NCI-H2081 (cell line): ENCODE measurements around the gene AHI1.
A peak's percentile ranks its signal among the peaks of the same experiment; 100 is the strongest.

Source experiments
- DNase-seq, 2 experiments: peaks; one replicate each; lab custom pipeline; 2025; lab: John Stamatoyannopoulos, UW

Gene AHI1

DNA sequence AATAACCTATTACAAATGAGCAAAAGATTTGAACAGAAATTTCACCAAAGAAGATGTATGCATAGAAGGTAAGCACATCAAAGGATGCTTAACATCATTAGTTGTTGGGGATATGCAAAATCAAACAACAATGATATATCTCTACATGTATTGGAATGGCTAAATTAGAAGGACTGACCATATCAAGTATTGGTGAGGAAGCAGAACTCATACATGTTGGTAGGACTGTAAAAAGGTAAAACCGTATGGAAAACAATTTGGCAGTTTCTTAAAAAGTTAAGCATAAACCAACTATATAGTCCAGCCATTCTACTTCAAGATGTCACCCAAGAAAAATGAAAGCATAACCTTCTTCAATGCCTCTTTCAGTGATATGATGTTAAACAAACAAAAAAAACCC lies 202.5 kb downstream of the AHI1 start:
- no peak for DNase-seq

DNA sequence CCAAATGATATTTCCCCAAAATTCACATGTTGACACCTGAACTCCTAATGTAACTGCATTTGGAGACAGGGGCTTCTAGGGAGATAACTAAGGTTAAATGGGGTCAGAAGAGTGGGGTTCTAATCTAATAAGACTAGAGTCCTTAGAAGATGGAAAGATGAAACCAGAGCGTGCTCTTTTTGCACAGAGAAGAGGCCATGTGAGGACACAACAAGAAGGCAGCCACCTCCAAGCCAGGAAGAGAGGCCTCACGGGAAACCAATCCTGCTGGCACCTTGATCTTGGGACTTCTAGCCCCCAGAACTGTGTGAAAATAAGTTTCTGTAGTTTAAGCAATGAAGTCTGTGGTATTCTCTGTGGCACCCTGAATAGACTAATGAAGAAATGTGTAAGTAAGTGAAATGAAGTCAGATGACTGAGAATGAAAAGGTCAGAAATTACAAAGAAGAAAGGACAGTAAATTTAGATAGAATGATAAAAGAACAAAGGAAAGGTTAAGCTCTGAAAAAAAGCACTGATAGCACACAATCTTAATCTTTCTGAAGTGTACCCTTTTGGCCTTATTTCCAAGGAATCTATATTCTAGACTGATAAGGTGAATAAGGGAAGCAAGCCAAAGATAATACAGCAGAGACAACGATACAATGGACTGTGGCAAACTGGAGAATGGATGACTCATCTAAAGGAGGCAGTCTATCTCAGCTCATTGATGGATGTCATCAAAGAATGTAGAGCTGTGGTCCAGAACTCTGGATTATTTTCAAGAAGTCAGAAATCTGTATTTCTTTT lies 206.1 kb downstream of the AHI1 start:
- no peak for DNase-seq

DNA sequence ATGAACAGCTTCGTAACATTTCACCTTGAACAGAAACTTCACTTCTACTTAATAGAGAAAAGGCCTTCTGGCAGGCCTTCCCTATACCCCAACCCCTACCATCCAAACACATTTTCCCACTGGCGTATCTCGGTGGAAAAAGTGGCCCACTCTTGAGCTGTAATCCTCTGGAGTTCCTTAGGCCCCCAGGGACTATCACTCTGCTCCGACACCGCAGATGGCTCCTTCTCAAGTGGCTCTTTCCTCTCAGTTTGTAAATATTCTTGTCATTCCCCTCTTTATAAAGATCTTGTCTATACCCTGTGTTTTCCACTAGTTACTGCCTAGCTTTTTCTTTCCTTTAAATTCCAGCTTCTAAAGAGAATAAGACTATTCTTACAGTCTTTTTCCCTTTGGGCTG lies 207.7 kb downstream of the AHI1 start:
- no peak for DNase-seq

DNA sequence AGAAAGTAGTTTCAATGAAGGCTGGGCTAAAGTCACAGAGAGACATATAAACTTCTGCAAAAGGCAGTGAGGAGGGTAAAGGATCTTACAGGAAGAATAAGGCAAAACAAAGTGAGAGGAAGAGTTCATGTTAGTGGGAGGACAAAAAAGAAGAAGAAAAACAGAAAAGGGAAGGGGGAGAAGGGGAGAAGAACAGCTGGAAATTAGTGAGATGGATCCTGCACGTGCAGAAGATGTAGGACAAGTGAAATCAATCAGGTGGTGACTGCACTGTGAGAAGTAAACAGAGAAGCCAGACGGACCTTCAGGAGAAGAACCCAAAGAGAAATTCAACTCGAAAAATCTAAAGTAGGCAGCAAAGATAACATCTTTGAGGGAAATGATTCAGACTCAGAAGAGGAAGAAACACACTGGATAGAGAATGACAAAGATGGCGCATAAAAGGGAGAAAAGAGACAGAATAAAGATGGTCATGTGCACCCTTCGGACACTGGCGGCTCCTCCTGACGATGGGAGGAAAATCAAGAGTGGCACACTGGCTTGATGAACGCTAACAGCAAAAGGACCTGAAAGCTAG lies 210.5 kb downstream of the AHI1 start:
- no peak for DNase-seq

DNA sequence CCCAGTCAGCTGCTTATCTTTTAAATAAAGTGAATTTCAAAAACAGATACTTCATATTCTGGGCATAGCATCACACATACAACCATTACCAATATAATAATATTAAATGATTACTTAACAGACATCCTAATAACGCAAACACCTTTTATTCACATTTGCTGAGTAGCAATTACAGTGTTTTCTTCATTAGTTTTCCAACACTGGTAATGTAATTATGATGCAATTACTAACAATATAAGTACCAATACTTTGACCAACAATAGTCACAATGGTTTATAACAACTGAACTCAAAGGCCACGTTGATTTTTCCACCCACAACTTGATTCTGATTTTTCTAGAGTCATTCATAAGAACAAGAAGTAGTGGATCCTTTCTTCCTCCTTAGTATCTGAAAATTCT lies 212.4 kb downstream of the AHI1 start:
- DNase-seq, result no peak

DNA sequence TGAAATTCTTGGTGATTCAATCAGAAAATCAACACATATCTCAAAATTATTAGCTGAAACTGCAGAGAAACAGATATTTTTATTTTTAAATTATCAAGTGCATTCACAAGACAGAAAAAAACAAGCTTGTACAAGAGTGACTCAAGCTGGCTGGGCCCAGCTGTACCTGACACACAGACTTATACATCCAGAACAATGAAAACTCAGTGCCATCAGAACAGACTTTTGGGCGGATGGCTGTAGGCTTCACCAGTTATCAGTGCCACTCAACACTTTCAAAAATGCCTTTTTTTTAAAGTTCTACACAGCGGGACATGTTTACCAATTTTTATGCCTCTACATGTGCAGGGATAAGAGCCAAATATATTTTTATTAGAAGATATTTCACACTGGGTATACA lies 213.6 kb downstream of the AHI1 start:
- no peak for DNase-seq

DNA sequence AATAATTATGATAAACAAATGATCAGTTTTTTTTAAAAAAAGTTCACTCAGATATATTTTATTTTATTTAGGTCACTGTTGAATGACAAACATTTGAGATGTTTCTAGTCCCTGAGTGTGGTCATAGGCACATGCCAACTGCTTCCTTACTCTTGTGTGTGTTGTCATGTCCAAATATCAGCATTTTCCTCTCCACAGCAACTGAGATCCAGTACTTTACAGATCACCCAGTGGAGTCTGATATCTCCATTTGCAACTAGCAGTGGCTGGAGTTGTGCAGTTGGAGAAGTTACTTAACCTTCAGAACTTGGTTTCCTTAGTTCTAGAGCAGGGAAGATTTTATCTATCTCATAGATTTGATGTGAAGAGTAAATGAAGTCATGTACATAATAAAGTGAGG lies 215.1 kb downstream of the AHI1 start:
- DNase-seq, result no peak

DNA sequence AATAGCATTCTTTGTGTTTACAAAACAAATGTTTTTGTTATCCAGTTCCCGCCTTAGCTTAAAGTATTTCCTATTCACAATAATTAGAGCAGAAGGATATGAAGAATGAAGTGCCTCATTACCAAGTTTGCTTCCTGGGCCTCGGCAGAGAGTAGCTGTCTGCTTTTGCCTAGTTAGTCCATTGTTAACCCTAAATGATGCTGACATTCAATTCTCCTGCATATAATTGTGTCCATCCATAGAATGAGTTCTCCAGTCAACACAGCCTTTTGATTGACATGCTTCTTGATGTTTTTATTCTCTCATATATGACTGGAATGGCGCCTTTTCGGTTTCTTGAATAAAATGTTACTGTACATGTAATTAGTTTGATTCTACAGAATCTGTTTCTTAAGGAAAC lies 215.6 kb downstream of the AHI1 start:
- no peak for DNase-seq

DNA sequence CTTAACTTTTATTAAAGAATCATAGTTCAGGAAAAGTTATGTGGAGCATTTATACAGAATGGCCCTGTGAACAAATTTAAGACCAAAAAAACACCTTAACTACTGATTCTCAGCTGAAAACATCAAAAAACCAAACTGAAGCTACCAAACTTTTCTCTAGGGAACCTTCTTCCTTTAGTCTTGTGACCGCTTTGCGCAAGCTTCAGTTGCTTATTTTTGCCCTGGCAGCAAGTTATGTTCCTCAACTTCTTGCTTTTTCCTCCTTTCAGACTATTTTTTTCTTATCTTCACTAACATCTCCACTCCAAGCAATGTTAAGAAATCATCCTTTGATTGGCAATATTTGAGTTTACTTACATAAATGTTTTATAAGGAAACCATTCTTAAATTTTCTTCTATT lies 216.3 kb downstream of the AHI1 start:
- no peak for DNase-seq

DNA sequence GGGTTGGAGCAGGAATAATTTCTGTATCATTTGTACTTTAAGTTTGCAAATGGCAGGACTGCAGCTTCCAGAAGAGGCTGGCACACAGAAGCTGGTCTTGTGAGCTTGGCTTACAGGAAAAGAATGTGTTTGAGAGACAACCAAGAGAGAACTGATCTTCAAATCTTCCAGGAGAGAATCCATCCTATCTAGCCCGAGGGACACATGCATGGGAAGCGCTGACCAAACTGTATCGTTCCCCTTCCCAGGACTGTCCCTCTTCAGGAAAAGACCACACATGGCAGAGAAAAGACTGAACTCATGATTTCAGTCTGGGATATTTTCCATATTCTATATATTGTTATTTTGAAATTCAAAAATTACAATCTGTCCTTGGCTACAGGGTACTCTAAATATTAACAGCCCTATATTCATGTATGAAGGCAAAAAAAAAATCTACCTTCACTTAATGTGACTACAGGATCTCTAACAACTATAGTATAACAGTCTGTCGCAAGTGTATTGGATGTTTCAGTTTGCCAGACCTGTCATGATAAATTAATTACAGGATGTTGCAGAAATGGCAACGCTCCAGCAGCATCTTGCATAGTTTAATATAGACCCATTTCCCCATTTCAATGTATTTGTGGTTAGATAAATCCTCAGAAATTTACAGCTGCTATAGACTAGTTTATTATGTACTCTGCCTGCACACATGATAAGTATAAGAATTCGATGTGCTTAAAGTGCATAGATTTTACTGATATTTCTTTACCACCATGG lies 217.0 kb downstream of the AHI1 start:
- no peak for DNase-seq

DNA sequence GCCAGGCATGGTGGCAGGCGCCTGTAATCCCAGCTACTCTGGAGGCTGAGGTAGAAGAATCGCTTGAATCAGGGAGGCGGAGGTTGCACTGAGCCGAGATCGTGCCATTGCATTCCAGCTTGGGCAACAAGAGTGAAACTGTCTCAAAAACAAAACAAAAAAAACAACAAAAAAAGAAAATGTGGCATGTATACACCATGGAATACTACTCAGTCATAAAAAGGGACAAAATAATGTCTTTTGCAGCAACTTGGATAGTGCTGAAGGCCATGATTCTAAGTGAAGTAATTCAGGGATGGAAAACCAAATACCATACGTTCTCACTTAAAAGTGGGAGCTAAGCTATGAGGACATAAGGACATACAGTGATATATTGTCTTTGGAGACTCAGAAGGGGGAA lies 220.1 kb downstream of the AHI1 start:
- no peak for DNase-seq

DNA sequence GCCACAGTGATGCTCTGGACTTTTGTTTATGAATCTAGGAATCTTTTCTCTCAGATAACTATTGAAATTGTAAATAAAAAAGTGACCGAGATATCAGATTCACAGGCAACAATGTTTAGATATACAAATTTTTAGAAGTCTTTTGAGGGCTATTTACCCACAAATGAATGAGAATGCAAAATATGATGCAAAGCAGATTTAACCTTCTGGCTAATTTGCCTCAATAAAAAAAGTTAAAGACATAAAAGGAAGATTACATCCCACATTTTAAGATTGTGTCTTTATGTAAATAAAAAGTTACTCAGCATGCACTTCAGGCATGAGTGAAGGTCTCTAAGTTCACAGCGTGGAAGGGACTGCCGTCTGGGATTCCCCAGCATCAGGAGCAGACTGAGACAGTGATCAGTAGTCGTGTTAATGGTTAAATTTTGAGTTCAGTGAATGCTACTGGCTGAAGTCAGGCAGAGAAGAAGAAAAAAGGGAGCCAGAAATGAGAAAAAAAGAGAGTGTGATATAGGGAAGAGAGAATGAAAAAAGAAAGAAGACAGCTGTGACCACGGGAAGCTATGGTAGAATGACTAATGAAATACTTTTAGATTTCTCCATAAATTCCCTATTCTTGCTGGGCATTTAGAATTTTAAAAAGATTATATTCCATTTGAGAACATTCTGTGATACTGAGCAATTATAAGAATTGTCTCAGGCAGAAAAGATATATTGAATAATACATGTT lies 222.8 kb downstream of the AHI1 start:
- no peak for DNase-seq

DNA sequence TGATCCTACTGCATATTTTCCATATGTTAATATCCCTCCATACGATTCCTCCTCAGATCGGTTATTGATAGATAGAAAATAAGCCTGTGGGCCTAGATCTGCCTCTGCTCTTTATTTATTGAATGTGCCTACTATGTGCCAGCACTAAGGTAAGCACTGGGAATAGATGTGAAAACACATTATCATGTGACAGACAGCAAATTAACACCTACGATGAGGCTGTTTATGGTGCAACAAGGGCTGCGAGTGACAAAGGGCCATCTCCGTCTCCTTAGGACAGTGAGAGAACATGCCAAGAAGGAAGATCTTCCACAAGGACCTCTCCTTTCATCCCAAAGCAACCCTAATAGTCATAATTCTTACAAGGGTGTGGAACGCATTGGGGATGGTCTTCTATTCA lies 225.9 kb downstream of the AHI1 start:
- DNase-seq, result no peak

DNA sequence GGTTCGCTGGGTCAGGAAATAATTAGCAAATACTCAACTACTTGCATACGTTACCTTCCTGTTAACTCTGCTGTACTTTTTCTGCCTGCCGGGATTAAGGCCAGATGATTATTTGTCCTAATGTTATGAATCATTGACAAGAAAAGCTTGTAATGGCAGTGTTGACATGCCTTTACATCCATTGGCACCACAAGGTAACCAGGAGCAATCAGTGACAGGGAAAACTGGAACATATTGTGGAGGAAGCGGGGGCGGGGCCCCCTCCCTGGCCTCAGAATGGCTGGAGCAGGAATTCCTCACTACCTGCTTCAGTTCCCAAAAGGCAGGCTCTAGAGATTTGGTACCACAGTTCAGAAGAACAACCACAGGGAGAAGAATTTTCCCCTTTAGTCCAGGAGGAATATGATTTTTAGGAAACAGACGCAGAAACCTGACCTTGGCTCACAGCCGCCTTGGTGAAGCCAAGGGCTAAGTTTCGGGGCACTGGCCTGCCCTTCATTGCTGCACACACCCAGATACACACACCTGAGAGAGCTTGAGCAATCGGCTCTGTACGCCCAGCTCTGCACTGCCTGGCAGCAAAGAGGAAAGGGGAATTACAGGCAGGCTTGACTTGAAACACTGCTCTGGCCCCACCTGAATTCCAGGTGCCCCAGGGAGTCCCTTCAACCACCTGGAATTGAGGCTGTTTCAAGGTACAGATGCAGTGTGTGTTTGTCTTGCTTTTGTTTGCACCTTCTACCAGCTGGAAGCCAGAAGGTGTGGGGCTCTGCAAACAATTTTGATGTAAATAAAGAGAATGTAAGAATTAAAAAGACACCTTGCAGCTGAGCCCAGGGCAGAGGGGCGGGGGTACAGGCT lies 226.6 kb downstream of the AHI1 start:
- DNase-seq, result peak; percentile 59 to 87

DNA sequence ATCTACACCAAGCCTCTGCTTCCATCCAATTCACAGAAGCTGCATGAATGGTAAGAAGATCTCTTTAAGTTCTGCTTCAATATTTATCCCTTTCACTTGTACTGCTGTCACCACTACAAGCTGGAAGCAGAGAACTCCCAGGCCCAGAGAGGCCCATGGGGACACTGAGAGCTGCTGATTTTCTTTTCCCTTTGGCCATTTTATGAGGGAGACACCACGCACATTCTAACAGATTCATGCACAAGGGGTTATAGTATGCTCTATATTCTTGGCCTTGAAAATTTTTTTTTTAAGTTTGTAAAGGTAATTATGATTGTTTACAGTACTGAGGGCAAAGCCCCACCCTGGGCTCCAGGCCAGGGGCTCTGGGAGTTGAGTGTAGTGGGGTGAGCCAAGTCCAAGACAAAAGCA lies 228.1 kb downstream of the AHI1 start:
- peak in 1 of 2 experiments; percentile 34 for DNase-seq

DNA sequence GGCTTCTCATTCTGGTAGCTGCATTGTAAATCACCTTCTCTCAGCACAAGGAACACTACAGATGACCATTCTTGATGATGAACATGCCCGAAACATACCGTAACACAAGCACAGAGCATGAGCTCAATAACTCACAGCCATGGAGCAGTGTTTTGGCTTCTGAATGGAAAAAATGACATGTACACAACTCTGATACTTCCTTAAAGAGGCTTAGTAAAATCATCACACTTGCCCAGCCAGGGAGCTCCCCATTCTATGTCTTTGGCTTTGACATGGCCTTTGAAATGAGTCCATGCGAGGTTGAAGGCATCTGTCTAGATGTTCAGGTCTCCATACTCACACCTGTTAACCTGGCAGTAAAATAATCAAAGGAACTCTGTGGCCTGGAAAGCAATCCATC lies 228.8 kb downstream of the AHI1 start:
- no peak for DNase-seq

DNA sequence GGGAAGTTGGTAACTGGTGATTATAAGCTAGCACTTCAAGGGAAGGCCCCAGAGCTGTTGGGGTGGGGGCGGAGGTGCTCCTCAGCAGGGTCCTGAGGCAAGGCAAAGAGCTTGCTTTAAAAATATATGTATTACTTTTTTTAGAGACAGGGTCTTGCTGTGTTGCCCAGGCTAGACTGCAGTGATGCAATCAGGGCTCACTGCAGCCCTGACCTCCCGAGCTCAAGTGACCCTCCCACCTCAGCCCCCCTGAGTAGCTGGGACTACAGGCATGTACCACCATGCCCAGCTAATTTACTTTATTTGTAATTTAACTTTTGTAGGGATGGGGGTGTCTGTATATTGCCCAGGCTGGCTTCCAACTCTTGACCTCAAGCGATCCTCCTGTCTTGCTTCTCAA lies 229.3 kb downstream of the AHI1 start:
- no peak for DNase-seq

DNA sequence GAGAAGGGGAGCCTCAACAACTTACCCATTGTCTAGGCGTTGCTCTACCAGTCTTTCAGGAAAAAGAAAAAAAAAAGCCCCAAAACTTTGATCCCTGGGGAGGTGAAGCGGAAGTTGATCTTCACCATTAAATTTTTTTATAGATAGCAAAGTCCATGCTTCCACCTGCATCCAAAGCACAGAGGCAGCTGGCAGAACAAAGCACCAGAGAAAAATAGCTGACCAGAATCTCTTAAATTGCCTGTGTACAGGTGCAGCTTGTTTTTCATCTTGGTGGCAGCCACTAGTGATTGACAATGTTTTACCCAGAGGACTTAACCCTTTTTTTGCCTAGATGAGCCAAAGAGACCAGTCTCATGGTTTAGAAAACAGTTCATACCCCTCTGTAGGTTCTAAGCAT lies 230.5 kb downstream of the AHI1 start:
- peak in 1 of 2 experiments; percentile 77 for DNase-seq

DNA sequence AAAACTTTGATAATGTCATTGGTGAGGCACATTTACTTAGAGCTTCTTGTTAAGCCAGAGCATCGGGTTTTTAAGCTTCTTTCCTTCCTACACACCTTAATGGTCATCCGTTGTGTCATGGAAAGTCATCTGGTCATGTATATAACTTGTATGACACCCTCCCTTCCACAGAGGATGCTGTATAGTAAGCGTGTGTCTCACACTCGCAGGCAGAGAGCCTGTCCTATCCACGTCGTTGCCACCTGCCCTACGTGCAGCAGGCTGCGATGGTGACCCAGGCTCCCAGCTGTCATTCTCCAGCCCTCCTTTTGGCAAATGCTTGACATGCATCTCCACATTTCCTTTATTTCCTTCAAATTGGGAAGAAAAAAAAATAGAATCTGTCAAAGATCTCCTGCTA lies 230.9 kb downstream of the AHI1 start:
- peak in 1 of 2 experiments; percentile 56 for DNase-seq

DNA sequence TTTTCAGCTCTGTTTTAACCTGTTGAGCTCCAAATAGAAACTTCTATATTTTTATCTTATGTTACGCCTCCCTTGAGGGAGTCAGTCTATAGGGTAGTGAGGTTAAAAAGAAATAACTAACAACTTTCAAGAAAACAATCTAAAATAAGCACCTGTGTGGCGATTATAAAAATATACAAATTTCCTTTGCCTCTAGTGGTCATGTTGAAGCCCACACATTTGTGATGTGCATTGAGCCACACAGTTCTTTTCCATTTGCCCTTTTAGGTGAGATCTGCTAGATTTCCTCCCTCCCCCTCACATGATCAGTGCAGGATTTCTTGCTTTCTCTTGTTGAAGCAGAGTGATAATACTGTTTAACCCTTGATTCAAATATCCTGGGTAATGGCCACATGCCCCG lies 232.3 kb downstream of the AHI1 start:
- no peak for DNase-seq

DNA sequence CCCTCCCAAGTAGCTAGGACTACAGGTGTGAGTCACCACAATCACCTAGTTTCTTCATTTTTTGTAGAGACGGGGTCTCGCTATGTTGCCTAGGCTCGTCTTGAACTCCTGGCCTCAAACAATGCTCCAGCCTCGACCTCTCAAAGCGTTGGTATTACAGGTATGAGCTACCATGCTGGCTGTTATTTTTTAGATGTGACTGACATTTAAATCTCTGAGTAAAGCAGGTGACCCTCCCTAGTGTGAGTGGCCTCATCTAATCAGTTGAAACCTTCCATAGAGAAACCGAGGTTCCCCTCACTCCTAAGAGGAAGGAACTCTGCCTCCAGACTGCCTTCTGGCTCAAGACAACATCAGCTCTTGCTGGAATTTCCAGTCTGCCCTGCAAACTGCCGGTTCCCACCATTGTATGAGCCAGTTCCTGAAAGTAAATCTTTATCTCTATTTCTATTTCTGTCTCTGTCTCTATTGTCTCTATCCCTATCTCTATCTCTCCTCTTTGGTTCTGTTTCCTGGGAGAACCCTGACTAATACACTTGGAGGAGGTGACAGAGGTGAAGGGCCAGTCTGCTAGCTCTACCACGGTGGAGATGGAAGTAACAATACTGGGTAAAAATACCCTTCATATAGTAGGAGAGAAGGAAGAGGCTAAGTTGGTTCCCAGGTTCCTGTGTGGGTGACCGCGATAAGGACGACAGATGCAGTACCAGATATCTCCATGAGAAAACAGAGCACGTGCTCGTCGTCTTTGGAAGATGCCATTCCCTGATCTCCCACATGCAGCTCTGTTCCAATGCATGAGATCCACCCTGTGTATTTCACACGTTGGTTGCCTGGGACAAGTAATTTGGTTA lies 235.4 kb downstream of the AHI1 start:
- no peak for DNase-seq
